Muscle of arm (tissue), 12 donors: ENCODE data around the gene PLD3. TPM values are rescaled to one million over a fixed set of nuclear protein-coding genes. Genes with fewer than 3 reads are reported as not detected.

ENCODE experiments used
- DNase-seq: peaks from one replicate; pipeline ENCODE4 v3.0.0-alpha.2; 2013
- polyA plus RNA-seq, 12 donors: library from polyadenylated mRNA; unstranded; fragments of 120-200 nt; gene quantifications; one replicate each; pipeline ENCODE4 v1.2.1, GENCODE V29; 2013; ENCODE audit not compliant: insufficient read length in 12 of 12

PLD3 gene
- polyA plus RNA-seq, 12 donors = 165 to 236 (median 213) TPM; not detected in 1

DNA sequence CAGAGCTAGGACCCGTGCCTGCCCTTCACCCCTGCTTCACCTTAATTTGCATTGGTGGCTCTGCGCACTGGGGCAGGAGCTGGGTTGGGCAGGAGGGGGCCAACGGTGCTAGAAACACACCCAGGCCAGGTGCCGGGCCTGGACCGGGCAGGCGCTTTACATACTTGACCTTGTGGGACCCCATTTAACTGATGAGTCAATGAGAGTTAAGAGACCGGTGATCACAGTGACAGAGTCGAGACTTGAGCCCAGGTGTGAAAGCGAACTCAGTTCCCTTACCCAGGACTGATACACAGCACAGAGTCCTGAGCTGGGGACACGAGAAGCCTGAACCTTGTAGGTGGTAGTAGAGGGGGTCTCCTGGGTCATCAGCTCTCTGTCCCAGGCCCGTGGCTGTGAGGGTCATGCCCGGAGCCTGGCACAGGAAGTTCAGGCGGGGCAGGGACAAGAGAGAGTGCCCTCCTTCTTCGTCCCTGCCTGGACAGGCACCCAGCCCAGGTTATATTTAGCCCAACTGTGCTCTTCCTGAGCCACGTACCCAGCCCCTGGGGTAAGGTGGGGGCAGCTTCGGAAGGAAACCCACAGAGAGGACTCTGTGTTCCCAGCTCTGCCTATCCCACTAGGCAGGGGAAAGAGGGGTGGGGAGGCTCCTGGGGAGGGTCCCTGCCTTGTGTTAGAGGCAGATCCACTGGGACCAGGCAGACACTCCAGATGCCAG, 62.8 kb downstream of the PLD3 start:
- no peak for DNase-seq

DNA sequence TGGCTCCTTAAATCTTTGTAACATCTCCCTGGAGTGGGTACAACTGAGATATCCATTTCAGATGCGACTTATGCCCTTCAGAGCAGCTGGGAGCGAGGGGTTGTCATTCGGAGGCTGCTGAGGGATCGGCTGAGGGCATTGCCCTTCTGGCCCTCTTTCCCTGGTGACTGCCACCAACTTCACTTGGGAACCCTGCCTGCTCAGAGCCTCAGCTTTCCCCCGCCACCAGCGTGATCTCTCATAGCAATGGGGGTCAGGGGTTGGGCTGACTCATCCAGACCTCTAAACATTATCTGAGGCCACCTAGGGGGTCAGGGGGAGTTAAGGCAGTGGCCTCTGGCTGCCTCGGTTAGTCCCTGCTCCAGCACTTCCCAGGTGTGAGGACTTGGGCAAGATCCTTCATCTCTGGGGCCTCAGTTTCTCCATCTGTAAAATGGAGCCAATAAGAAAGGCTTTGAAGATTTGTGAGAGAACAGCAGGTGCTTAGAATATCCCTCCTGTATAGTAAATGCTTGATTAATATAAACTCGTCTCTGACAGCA, 63.5 kb downstream of the PLD3 start:
- no peak for DNase-seq

DNA sequence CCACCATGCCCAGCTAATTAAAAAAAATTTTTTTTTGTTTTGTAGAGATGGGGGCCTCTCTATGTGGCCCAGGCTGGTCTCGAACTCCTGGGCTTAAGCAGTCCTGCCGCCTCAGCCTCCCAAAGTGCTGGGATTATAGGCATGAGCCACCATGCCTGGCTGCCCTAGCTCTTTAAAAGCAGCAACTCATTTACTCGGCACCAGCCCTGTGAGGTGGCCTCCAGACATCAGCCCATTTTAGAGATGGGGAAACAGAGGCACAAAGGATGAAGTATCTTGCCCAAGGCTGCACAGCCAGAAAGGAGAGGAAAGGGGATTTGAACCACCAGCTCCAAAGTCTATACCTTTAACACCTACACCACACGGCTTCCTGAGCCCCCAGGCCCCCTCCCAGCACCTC, 64.4 kb downstream of the PLD3 start:
- no peak for DNase-seq

DNA sequence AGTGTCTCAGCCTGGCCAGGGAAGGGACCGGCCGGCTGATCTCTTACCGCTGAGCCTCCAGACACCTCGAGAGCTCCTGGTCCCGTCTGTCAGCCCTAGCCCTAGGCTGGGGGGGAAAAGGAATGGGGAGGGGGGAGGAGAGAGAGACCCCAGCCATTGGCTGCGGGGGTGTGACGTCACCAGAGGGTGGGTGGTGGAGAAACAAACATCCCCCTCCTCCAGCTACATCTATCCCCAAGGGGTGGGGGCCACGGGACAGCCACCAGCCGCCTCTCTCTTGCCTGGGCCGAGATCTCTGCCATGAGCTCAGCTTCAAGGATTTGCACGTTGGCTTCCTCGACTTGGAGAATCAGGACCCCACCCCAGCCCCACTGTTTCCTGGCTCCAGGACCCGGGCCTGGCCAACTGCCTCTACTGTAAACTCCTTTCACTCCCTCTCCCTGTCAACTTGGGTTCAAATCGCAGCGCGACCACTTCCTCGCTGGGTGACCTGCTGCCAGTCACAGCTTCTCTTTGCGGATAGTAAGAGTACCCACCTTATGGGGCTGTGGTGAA, 64.9 kb downstream of the PLD3 start, which contains the start of gene PRX:
Gene PRX (minus strand): TSS at position 88 of the 555 bp plus-strand sequence. CDS start 5,446 bp downstream, outside the sequence.
- DNase-seq = peak; percentile 51

DNA sequence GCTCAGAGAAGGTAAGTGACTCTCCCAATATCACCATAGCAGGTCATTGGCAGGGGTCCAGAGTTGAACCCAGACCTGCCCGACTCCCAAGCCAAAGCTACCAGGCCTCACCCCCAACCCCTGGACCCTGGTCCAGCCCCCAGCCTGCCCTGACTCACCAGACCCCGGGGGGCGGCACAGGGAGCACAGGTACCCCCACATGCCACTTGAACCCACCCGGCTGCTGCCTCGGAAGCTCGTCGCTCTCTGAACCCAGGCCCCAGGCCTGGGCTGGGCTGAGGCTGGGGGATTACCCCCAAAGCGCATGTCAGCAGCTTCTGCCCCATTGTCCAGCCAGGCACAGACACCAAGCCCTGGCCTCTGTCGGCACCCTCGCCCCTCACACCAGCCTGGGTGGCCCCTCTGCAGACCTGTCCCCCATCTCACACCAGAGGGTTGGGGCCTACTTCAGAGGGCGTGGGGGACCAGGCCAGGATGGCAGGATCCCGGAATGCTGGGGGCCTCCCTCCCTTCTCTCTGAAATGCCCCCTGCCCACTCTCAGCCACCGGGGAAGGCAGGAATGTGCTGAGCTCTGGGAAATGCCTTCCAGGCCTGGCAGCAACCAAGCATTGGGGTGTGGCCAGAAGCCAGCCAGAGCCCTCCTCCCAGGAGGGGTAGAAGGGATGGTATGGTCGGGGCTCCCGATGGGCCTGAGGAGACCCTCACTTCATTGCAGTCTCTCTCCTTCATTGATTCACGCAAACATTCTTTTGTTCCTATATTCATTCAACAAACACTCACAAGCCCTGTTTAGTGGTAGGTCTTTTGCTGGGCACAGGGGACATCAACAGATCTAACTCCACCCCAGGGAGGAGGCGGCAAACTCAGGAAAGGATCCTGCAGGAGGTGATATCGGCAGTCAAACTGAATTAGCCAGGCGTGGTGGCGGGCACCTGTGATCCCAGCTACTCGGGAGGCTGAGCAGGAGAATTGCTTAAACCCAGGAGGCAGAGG, 66.3 kb downstream of the PLD3 start:
- DNase-seq = no peak

DNA sequence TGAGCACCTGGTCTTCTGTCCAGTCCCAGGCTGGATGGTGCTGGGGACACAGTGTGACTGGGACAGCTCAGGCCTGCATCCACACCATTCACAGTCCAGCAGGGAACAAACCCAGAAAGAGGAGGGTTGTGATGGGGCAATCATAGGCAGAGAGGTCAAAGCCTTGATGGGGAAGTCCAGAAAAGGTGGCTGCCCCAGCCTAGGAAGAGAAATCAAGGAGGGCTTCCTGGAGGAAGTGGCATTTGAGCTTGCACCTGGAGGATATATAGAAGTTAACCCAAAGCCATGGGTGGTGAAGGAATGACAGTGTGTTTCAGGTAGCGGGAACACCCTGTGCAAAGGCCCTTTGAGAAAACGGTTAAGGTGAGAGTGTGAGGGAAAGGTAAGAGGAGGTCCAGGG, 67.3 kb downstream of the PLD3 start:
- no peak for DNase-seq

DNA sequence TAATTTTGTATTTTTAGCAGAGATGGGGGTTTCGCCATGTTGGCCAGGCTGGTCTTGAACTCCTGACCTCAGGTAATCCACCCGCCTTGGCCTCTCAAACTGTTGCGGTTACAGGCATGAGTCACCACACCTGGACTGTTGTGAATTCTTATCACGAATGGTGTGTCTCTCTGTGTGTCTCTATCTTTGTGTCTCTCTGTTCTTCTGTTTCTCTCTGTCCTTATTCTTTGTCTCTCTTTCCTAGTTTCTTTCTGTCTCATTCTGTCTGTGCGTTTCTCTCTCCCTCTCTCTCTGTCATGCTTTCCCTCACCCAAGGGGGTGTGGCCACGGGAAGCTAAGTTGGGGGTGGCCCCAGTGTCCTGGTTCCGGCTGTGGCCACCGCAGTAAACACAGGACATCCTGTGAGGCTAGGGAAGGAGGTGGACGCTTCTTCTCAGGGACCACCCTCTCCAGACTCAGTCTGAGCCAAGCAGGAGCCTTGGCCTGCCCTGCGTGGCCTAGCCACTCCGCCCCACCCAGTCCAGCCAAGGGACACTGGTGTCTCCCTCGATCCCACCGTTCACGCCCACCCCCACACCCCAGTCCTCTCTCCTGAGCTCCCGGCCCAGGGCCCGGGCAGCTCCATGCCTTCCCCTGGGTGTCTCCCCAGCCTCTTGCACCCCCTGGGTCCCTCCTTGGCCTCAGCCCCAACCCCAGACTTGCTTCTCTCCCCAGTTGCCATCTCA, 68.6 kb downstream of the PLD3 start:
- DNase-seq = peak; percentile 61

DNA sequence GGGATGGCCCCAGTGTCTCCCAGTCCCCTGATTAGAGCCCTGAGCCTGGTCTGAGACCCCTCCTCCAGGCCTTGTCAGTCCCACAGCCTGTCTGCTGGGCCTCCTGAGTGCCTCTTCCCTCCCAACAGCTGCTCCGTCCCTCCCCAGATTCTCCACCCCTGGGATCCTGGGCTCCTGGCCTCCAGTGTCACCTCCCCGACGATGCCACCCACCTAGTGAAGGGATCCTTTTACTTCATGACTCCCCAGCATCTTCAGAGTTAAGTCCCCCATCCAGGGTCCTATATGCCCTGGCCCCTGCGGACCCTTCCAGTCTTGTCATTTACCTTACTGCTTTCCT, 69.1 kb downstream of the PLD3 start:
- no peak for DNase-seq

DNA sequence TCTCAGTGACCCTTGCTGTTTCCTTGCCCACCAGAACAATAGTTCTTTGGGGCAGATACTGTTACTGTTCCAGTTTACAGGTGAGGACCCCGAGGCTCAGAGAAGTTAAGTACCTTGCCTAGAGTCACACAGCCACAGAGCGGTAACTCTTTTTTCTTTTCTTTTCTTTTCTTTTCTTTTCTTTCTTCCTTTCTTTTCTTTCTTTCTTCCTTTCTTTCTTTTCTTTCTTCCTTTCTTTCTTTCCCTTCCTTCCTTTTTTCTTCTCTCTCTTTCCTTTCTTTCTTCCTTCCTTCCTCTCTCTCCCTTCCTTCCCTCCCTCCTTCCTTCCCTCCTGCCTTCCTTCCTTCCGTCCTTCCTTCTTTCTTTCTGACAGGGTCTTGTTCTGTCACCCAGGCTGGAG, 69.5 kb downstream of the PLD3 start:
- no peak for DNase-seq

DNA sequence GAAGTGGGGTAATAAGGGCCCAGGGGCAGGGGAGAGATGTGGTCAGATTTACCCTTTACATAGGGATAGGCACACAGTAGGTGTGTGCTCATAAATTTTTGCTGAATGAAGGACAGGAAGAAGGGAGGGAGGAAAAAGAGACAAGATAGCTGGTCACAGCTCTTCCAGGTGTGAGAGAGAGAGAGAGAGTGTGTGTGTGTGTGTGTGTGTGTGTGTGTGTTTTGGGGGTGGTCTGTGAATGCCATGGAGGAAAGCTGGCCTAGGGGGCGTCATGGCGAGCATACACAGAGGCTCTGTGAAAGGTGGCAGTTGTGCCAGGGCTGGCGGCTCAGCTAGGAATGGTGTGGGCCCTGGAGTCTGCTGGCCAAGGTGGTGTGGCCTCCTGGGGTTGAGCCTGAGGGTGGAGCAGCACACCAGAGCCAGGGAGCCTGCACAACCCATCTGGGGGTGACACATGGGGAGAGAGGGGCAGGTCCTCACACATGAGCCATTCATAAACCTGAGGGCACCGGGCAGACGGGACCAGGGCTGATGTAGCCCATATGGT, 70.6 kb downstream of the PLD3 start:
- DNase-seq = no peak

DNA sequence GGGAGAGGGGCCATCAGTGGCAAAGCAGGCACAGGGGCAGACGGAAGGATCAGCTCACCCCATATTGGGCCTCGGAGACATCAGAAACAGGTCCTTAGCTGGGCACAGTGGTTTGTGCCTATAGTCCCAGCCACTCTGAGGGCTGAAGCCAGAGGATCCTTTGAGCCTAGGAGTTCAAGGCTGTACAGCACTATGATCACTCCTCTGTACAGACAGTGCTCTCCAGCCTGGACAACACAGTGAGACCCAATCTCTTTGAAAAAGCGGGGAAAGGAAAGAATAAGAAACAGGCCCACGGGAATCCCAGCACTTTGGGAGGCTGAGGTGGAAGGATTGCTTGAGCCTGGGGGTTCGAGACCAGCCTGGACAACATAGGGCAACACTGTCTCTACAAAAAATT, 71.3 kb downstream of the PLD3 start:
- no peak for DNase-seq

DNA sequence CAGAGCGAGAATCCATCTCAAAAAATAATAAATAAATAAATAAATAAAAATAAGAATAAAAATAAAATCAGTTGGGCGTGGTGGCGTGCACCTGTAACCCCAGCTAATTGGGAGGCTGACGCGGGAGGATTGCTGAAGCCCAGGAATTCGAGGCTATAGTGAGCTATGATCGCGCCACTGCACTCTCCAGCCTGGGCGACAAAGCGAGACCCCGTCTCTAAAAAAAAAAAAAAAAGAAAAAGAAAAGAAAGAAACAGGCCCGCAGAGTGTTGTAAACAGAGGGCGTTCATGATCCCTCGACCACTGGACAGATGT, 71.9 kb downstream of the PLD3 start:
- DNase-seq = no peak

DNA sequence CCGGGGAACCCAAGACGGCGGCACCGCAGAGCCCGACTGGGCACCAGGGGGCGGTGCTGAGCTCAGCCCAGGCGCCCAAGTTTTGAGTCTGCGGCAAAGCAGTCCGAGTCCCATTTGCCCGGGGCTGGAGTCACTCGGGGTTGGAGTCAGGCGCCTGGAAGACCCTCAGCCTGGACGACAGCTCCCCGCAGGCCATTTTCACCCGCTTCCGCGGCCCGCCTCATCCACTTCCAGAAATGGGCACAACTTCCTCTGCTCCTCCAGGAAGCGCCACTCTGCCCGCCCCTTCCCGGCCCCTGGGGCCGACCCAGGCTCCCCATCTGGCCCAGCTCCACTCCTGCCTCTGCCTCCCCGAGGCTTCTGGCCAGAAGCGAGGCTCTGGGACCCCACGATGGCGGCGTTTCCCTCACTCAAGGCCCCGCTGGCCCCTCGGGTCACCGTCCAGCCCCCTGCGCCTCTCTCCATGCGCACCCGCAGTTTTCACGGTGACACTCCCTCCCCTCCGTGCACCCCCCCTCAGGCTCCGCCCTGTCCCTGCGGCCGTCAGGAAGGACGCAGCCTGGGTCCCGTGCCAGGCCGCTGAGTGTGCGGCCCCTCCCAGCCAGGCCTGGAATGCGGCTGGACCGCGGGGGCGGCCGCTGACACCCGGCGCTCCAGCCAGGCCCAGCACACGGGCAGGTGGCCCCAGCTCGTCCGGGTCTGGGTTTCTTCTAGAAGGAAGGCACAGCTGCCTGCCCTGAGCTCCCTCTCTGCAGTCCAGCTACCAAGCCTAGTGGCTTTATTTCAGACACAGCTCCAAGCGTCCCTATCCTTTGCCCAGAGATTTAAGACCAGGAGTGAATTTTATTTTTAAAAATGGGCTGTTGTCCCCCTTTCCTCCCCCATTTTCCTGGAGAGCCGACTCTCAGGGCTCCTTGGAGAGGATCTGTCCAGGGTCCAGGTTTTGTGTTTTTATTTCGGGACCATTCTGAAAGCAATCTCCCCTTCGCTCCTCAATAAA, 72.6 kb downstream of the PLD3 start:
- DNase-seq = peak; percentile 96

DNA sequence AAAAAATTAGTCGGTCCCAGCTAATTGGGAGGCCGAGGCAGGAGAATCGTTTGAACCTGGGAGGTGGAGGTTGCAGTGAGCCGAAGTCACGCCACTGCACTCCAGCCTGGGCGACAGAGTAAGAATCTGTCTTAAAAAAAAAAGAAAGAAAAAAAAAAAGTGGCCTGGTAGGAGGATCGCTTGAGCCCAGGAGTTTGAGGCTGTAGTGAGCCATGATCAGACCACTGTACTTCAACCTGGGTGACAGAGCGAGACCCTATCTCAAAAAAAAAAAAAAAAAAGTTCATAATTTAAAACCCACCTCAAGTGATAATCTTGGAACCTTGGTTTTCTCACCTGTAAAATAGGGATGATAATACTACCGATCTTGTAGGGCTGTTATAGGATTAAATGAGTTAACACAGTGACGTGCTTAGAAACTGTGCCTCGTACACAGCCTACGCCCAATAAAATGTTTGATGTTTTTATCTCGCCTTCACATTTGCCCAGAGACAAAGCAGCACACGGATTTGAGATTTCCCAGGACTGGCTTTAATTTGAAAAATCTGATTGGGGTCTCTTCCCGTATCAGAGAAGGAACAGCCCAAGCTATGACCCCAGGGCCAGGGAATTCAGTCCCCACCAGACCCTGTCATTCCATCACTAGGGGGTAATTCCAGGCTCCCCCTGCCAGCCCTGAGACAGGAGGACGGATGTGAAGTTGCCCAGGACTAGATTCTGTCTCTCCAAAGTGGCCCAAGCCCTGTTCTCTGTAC, 73.7 kb downstream of the PLD3 start:
- no peak for DNase-seq

DNA sequence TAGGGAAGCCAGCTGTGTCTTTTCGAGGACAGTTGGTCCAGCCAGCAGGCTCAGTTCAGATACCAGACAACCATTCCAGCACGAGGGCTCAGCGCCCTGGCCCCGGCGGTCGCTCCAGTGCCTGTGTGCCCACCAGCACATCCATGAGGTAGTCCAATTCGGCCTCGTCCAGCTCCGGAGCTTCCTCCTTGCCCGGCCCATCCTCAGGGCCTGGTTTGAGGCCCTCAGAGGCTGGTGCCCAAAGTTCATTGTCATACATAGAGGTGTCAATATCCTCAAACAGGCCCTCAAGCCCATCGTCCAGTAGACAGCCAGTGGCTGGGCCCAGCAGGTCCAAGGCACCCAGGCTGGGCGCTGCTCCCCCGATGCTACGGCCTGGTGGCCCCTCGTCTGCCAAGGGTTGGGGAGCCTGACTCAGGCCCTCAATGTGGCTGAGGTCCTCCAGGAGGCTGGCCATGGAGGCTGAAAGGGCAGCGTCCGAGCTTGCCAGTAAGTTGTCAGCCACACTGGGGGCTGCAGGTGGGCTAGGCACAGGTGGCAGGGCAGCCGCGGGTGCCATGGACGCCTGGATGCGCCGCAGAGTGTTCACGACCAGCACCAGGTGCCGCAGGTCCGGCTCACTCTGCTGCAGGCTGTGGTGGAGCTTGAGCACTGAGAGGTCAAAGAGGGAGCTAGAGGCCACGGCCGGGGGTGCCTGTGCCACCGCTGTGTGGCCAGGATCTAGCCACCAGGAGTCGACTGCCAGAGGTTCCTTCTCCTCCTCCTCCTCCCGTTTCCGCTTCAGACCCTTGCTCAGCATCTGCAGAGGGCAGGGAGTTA, 74.5 kb downstream of the PLD3 start:
- no peak for DNase-seq

DNA sequence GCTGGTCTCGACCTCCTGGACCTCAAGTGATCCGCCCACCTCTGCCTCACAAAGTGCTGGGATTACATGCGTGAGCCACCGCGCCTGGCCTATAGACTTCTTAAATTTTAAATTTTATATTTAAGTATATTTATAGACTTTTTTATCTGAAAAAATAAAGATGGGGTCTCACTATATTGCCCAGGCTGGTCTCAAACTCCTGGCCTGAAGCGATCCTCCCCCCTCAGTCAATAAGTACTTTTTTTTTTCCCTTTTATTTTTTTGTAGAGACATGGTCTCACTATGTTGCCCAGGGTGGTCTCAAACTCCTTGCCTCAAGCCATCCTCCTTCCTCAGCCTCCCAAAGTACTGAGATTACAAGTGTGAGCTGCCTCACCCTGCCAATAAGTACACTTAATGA, 75.4 kb downstream of the PLD3 start:
- DNase-seq = no peak

DNA sequence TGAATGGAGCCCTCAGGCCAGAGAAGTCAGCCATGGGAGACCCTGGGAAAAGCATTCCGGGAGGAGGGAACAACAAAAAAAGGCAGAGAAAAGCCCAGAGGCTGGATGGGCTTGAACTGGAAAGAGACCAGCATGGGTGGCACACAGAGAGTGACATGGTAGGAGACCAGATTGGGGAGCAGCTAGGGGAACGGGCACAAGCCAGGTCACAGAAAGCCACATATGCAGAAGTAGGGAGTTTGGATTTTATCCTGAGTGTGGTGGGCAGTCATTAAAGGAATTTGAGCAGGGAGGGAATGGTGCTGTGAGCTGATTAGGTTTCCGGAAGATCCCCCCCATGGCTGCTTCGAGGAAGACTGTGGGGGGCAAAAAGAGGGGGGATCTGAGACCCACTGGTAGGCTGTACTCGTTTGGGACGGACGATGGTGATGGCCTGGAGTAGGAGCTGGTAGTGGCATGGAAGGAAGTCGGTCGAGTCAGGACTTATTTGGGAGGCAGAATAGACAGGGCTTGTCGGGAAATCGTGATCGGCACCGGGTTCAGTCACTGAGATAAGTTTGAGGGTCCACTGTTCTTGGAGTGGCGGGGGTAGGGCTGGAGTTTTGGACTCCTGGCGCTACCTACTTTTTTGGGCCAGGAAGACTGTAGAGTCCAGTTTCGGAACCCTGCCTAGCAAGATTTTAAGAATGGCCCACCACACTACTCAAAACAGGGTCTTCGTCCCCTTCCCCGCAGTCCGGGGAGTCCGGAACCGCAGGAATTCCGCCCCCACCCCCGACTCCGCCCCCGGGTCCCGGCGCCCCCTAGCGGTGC, 76.3 kb downstream of the PLD3 start:
- DNase-seq = peak; percentile 69
